GM23338 (cell line): ENCODE measurements around the gene TTC8. TPM values are rescaled to one million over a fixed set of nuclear protein-coding genes. Genes with fewer than 3 reads are reported as not detected.

ENCODE experiments used
- ATAC-seq: fragments of 200-7000 bp; cut with Tn5 transposase; 3 replicates; pipeline ENCODE4 v1.9.1; 2020
- DNase-seq: peaks from one replicate; pipeline ENCODE4 v3.0.0-alpha.2; 2015; ENCODE audit warnings: low spot score
- H2AFZ ChIP-seq: fragments of 200-600 bp; sonication (generic); 2 replicates; pipeline ENCODE4 v1.8.0; 2016; ENCODE audit warnings: antibody characterized with exemption, mild to moderate bottlenecking, moderate library complexity
- H3F3A ChIP-seq: fragments of 200-600 bp; sonication (generic); replicated peaks from 2 replicates; pipeline ENCODE4 v1.8.0; 2017; ENCODE audit warnings: antibody characterized with exemption, mixed run types, low read depth
- H3K27ac ChIP-seq: fragments of 200-600 bp; sonication (generic); 2 replicates; pipeline ENCODE4 v1.6.1; 2016; ENCODE audit warnings: low read depth
- H3K27me3 ChIP-seq: fragments of 200-600 bp; sonication (generic); 2 replicates; pipeline ENCODE4 v1.8.0; 2016; ENCODE audit warnings: mild to moderate bottlenecking, mixed run types, moderate library complexity; ENCODE audit not compliant: insufficient read depth
- H3K36me3 ChIP-seq: fragments of 200-600 bp; sonication (generic); 2 replicates; pipeline ENCODE4 v1.8.0; 2016; ENCODE audit warnings: mild to moderate bottlenecking; ENCODE audit not compliant: insufficient read depth
- H3K4me1 ChIP-seq: fragments of 200-600 bp; sonication (generic); 2 replicates; pipeline ENCODE4 v1.8.0; 2016; ENCODE audit warnings: mild to moderate bottlenecking, moderate library complexity; ENCODE audit not compliant: insufficient read depth
- H3K4me2 ChIP-seq: fragments of 200-600 bp; sonication (generic); 2 replicates; pipeline ENCODE4 v1.7.1; 2017; ENCODE audit warnings: mixed run types
- H3K4me3 ChIP-seq: fragments of 200-600 bp; sonication (generic); 2 replicates; pipeline ENCODE4 v1.6.1; 2016; ENCODE audit warnings: mixed run types
- H3K79me2 ChIP-seq: fragments of 200-600 bp; sonication (generic); replicated peaks from 2 replicates; pipeline ENCODE4 v1.8.0; 2017; ENCODE audit warnings: mild to moderate bottlenecking; ENCODE audit not compliant: insufficient read depth
- H3K9me2 ChIP-seq: fragments of 200-600 bp; sonication (generic); 2 replicates; pipeline ENCODE4 v1.8.0; 2017; ENCODE audit not compliant: insufficient read depth
- H4K20me1 ChIP-seq: fragments of 200-600 bp; sonication (generic); replicated peaks from 2 replicates; pipeline ENCODE4 v1.8.0; 2017; ENCODE audit warnings: mild to moderate bottlenecking; ENCODE audit not compliant: insufficient read depth
- H3K27ac Mint-ChIP-seq: 2 replicates; pipeline ENCODE4 v1.8.0; 2020; ENCODE audit warnings: inconsistent platforms, mild to moderate bottlenecking, moderate library complexity, mixed read lengths
- H3K27me3 Mint-ChIP-seq: 3 replicates; pipeline ENCODE4 v1.8.0; 2022; ENCODE audit warnings: low read depth, mild to moderate bottlenecking, moderate library complexity, mixed read lengths, inconsistent platforms; ENCODE audit not compliant: insufficient read depth, poor library complexity
- H3K36me3 Mint-ChIP-seq: 3 replicates; pipeline ENCODE4 v1.8.0; 2021; ENCODE audit warnings: low read depth, mild to moderate bottlenecking, inconsistent platforms, moderate library complexity, mixed read lengths
- H3K4me1 Mint-ChIP-seq: 3 replicates; pipeline ENCODE4 v1.8.0; 2020; ENCODE audit warnings: mild to moderate bottlenecking, inconsistent platforms, mixed read lengths
- H3K4me3 Mint-ChIP-seq: 3 replicates; pipeline ENCODE4 v1.8.0; 2021; ENCODE audit warnings: moderate library complexity, mild to moderate bottlenecking, inconsistent platforms, mixed read lengths
- H3K9me3 Mint-ChIP-seq: 3 replicates; pipeline ENCODE4 v1.8.0; 2020; ENCODE audit warnings: moderate library complexity, mild to moderate bottlenecking, inconsistent platforms, mixed read lengths
- ETS1 ChIP-seq: IDR thresholded peaks from 2 replicates; pipeline ENCODE4 v1.6.1; 2016; ENCODE audit warnings: antibody characterized with exemption
- EZH2 ChIP-seq: fragments of 200-600 bp; sonication (generic); IDR thresholded peaks from one replicate; pipeline ENCODE4 v1.8.0; 2017; ENCODE audit warnings: antibody characterized with exemption, mild to moderate bottlenecking, low read depth; ENCODE audit not compliant: unreplicated experiment
- EZH2phosphoT487 ChIP-seq: fragments of 200-600 bp; sonication (generic); IDR thresholded peaks from one replicate; pipeline ENCODE4 v1.8.1; 2018; ENCODE audit warnings: antibody characterized with exemption; ENCODE audit not compliant: unreplicated experiment
- JUNB ChIP-seq: IDR thresholded peaks from one replicate; pipeline ENCODE4 v1.6.1; 2016; ENCODE audit warnings: antibody characterized with exemption; ENCODE audit not compliant: unreplicated experiment
- NANOG ChIP-seq: IDR thresholded peaks from 2 replicates; pipeline ENCODE4 v1.6.1; 2016; ENCODE audit warnings: antibody characterized with exemption, borderline replicate concordance
- POLR2AphosphoS5 ChIP-seq: IDR thresholded peaks from 2 replicates; pipeline ENCODE4 v1.6.1; 2016; ENCODE audit warnings: antibody characterized with exemption, low read depth
- REST ChIP-seq: IDR thresholded peaks from one replicate; pipeline ENCODE4 v1.6.1; 2018; ENCODE audit warnings: antibody characterized with exemption; ENCODE audit not compliant: unreplicated experiment
- ZNF114 ChIP-seq: fragments of 250-450 bp; sonication (Bioruptor Pico); IDR thresholded peaks from 2 replicates; pipeline ENCODE4 v1.5.0; 2020; ENCODE audit warnings: mild to moderate bottlenecking, moderate library complexity
- polyA plus RNA-seq: library from polyadenylated mRNA; unstranded; fragments of >200 nt; fragmentation: Nextera tagmentation; extraction: Ambion mirVana; gene quantifications from 2 replicates; pipeline ENCODE4 v1.2.1, GENCODE V29; 2016
- total RNA-seq: library from RNA; depleted of rRNA; stranded (reverse); fragments of >200 nt; shearing (Covaris generic); gene quantifications from 2 replicates; pipeline ENCODE4 v1.2.3, GENCODE V29; 2014
- TF ChIP-seq, protein P1 (sequence below), 2 experiments: fragments of 200-600 bp in 1 of 2; sonication (generic) in 1 of 2; conservative IDR thresholded peaks; 2 replicates each; pipeline versions ENCODE4 v1.5.1 to v1.6.1; 2016 to 2017; ENCODE audit warnings: antibody characterized with exemption in 2 of 2, low read depth in 2 of 2, mild to moderate bottlenecking in 2 of 2, moderate library complexity in 1 of 2
- TF ChIP-seq, protein P2 (sequence below): fragments of 250-450 bp; sonication (Bioruptor Pico); IDR thresholded peaks from 2 replicates; pipeline ENCODE4 v1.5.0; 2020; ENCODE audit warnings: mild to moderate bottlenecking, moderate library complexity

TTC8 gene
- total and polyA plus RNA-seq, 2 experiments from 2014 or later, result 7.5 to 10.5 TPM

DNA sequence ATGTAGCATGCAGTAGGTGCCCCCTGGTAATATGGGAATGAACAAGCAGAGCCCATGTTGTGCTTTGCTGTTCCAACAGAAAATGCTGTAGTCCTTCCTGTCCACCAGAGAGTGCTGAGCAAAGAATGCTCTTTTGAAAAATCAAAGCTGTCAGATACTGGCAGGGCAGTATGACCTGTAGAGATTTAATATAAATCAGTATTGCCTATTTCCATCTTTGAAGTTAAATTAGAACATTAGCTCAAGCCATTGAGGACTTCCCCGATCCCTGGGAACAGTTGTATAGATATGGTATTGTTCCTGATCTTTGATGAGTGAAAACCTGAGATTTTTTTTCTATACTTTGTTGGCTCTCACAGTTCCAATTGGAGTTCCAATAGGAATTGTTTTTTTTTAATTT is 13.0 kb downstream of the TTC8 start (continued):
- TF ChIP-seq REST (no peak), POLR2AphosphoS5 (no peak), NANOG (no peak), ZNF114 (no peak), JUNB (no peak)
- TF ChIP-seq, protein P1, sequence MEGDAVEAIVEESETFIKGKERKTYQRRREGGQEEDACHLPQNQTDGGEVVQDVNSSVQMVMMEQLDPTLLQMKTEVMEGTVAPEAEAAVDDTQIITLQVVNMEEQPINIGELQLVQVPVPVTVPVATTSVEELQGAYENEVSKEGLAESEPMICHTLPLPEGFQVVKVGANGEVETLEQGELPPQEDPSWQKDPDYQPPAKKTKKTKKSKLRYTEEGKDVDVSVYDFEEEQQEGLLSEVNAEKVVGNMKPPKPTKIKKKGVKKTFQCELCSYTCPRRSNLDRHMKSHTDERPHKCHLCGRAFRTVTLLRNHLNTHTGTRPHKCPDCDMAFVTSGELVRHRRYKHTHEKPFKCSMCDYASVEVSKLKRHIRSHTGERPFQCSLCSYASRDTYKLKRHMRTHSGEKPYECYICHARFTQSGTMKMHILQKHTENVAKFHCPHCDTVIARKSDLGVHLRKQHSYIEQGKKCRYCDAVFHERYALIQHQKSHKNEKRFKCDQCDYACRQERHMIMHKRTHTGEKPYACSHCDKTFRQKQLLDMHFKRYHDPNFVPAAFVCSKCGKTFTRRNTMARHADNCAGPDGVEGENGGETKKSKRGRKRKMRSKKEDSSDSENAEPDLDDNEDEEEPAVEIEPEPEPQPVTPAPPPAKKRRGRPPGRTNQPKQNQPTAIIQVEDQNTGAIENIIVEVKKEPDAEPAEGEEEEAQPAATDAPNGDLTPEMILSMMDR (conservative IDR thresholded peaks at IDR 0.05; ENCODE audit: low read depth in 2 of 2), result no peak

DNA sequence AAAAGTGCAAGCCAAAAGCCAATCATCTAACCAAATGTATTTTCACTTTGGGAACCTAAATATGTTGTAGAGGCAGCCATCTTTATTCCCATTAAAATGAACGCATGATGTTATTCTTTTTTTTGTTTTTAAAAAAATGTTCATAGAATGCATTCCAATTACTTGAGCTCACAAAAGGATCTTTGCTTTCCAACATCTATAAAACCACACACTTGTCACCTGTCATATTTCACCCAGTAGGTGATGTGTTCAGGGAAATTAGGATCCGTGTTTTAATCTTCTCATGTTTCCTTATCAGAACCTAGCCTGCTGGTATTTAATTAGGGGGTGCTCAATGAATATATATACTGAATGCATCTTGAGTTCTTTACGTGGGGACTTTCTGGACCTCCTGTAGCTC is 13.6 kb downstream of the TTC8 start:
- Histone ChIP-seq H3F3A (no peaks in the 10 kb centered on the region), H3K27ac (no peak overlapping the region), H3K27me3 (no peaks in the 10 kb centered on the region), H3K79me2 (no peaks in the 10 kb centered on the region), H3K4me3 (no peak overlapping the region), H3K9me2 (no peaks in the 10 kb centered on the region), H2AFZ (no peak overlapping the region), H3K4me1 (no peaks in the 10 kb centered on the region), H3K4me2 (no peak overlapping the region), H4K20me1 (no peaks in the 10 kb centered on the region), H3K36me3 (no peaks in the 10 kb centered on the region)
- Mint-ChIP-seq H3K4me3 (no peak overlapping the region), H3K4me1 (peaks cover 7% of the 10 kb centered on the region), H3K27ac (no peak overlapping the region), H3K9me3 (no peaks in the 10 kb centered on the region), H3K27me3 (peaks cover 2% of the 10 kb centered on the region), H3K36me3 (no peaks in the 10 kb centered on the region)
- DNase-seq (no peak), ATAC-seq (no peak)
- TF ChIP-seq EZH2phosphoT487, result no peak
- TF ChIP-seq ETS1, result no peak
- no peak for TF ChIP-seq JUNB
- TF ChIP-seq, protein P2, sequence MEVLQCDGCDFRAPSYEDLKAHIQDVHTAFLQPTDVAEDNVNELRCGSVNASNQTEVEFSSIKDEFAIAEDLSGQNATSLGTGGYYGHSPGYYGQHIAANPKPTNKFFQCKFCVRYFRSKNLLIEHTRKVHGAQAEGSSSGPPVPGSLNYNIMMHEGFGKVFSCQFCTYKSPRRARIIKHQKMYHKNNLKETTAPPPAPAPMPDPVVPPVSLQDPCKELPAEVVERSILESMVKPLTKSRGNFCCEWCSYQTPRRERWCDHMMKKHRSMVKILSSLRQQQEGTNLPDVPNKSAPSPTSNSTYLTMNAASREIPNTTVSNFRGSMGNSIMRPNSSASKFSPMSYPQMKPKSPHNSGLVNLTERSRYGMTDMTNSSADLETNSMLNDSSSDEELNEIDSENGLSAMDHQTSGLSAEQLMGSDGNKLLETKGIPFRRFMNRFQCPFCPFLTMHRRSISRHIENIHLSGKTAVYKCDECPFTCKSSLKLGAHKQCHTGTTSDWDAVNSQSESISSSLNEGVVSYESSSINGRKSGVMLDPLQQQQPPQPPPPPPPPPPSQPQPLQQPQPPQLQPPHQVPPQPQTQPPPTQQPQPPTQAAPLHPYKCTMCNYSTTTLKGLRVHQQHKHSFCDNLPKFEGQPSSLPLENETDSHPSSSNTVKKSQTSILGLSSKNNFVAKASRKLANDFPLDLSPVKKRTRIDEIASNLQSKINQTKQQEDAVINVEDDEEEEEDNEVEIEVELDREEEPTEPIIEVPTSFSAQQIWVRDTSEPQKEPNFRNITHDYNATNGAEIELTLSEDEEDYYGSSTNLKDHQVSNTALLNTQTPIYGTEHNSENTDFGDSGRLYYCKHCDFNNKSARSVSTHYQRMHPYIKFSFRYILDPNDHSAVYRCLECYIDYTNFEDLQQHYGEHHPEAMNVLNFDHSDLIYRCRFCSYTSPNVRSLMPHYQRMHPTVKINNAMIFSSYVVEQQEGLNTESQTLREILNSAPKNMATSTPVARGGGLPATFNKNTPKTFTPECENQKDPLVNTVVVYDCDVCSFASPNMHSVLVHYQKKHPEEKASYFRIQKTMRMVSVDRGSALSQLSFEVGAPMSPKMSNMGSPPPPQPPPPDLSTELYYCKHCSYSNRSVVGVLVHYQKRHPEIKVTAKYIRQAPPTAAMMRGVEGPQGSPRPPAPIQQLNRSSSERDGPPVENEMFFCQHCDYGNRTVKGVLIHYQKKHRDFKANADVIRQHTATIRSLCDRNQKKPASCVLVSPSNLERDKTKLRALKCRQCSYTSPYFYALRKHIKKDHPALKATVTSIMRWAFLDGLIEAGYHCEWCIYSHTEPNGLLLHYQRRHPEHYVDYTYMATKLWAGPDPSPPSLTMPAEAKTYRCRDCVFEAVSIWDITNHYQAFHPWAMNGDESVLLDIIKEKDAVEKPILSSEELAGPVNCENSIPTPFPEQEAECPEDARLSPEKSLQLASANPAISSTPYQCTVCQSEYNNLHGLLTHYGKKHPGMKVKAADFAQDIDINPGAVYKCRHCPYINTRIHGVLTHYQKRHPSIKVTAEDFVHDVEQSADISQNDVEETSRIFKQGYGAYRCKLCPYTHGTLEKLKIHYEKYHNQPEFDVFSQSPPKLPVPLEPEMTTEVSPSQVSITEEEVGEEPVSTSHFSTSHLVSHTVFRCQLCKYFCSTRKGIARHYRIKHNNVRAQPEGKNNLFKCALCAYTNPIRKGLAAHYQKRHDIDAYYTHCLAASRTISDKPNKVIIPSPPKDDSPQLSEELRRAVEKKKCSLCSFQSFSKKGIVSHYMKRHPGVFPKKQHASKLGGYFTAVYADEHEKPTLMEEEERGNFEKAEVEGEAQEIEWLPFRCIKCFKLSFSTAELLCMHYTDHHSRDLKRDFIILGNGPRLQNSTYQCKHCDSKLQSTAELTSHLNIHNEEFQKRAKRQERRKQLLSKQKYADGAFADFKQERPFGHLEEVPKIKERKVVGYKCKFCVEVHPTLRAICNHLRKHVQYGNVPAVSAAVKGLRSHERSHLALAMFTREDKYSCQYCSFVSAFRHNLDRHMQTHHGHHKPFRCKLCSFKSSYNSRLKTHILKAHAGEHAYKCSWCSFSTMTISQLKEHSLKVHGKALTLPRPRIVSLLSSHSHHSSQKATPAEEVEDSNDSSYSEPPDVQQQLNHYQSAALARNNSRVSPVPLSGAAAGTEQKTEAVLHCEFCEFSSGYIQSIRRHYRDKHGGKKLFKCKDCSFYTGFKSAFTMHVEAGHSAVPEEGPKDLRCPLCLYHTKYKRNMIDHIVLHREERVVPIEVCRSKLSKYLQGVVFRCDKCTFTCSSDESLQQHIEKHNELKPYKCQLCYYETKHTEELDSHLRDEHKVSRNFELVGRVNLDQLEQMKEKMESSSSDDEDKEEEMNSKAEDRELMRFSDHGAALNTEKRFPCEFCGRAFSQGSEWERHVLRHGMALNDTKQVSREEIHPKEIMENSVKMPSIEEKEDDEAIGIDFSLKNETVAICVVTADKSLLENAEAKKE (CRISPR knock-in tag), result no peak
- no peak for TF ChIP-seq EZH2
- TF ChIP-seq, protein P1 (conservative IDR thresholded peaks at IDR 0.05; ENCODE audit: low read depth in 2 of 2), result no peak
